Nephron (organoid): ENCODE measurements around the gene NAXD.

ENCODE experiments used
- H3K27ac Mint-ChIP-seq, 3 experiments: 2 replicates each; pipeline ENCODE4 v1.8.0; 2020; ENCODE audit warnings: mixed read lengths in 3 of 3, mild to moderate bottlenecking in 2 of 3, moderate library complexity in 1 of 3
- H3K27me3 Mint-ChIP-seq: 2 replicates; pipeline ENCODE4 v1.8.0; 2021; ENCODE audit warnings: low read depth, mild to moderate bottlenecking, moderate library complexity, mixed read lengths
- H3K36me3 Mint-ChIP-seq: 2 replicates; pipeline ENCODE4 v1.8.0; 2020; ENCODE audit warnings: low read depth, mixed read lengths
- H3K4me1 Mint-ChIP-seq: 2 replicates; pipeline ENCODE4 v1.8.0; 2020; ENCODE audit warnings: mixed read lengths
- H3K4me3 Mint-ChIP-seq, 3 experiments: 2 replicates each; pipeline ENCODE4 v1.8.0; 2020; ENCODE audit warnings: mild to moderate bottlenecking in 3 of 3, mixed read lengths in 3 of 3, moderate library complexity in 2 of 3
- H3K9me3 Mint-ChIP-seq: 2 replicates; pipeline ENCODE4 v1.8.0; 2020; ENCODE audit warnings: mixed read lengths
- TF ChIP-seq, protein P1 (sequence below), 3 experiments: fragments of 200-600 bp; sonication (generic); IDR thresholded peaks; one replicate each; pipeline ENCODE4 v1.5.0; 2021; ENCODE audit warnings: antibody characterized with exemption in 3 of 3; ENCODE audit not compliant: unreplicated experiment in 3 of 3

Gene NAXD

DNA sequence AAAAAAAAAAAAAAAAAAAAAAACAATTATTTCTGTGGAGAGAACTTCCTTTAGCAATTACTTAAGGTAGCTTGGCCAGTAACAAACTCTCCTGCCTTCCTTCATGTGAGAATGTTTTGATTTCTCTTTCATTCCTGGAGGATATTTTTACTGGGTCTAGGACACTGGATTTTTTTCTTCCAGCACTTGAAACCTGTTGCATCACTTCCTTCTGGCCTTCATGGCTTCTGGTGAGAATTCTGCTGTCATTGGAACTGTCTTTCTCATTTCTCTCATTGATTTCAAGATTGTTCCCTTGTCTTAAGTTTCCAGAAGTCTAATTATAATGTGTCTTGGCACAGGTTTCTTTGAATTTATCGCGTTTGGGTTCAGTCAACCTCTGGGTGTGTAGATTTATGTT is 34.5 kb upstream of the NAXD start:
- Mint-ChIP-seq H3K9me3 (no peaks in the 10 kb centered on the region), H3K36me3 (no peaks in the 10 kb centered on the region), H3K27ac (no peak overlapping the region), H3K27me3 (peaks cover 2% of the 10 kb centered on the region), H3K4me3 (no peak overlapping the region), H3K4me1 (no peaks in the 10 kb centered on the region)
- TF ChIP-seq, protein P1, sequence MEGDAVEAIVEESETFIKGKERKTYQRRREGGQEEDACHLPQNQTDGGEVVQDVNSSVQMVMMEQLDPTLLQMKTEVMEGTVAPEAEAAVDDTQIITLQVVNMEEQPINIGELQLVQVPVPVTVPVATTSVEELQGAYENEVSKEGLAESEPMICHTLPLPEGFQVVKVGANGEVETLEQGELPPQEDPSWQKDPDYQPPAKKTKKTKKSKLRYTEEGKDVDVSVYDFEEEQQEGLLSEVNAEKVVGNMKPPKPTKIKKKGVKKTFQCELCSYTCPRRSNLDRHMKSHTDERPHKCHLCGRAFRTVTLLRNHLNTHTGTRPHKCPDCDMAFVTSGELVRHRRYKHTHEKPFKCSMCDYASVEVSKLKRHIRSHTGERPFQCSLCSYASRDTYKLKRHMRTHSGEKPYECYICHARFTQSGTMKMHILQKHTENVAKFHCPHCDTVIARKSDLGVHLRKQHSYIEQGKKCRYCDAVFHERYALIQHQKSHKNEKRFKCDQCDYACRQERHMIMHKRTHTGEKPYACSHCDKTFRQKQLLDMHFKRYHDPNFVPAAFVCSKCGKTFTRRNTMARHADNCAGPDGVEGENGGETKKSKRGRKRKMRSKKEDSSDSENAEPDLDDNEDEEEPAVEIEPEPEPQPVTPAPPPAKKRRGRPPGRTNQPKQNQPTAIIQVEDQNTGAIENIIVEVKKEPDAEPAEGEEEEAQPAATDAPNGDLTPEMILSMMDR (IDR thresholded peaks at IDR 0.05; ENCODE audit: unreplicated experiment in 3 of 3) = no peak

DNA sequence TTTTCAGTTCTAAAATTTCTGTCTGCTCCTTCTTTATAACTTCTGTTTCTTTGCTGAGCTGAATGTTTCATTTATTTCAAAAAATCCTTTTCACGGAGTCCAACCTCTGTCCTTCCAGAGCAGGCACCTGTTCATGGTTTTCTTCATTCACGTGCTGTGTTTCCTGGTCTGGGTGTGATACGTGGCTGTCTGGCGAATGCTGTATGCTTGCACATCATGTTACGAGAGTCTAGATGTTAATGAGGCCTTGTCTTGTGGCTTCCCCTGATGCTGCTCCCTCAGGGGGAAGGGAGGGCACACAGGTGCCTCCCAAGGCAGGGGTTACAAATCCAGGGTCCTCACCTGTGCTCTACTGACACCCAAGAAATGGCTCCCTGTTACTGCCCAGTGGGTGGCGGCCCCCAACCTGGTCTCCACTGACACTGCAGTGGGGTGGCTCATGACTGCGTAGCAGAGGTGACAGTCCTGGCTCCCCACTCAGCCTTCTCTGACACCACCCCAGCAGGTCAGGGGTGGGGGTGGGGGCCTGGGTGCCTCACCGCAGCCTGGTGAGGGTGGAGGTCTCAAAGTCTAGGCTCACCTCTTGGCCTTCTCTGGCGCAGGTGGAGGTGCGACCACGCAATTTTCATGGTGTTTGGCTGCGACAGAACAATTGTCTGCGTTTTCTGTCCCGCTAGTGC is 33.7 kb upstream of the NAXD start:
- no peak overlapping the region for H3K4me3 Mint-ChIP-seq
- no peaks in the 10 kb centered on the region for H3K36me3 Mint-ChIP-seq
- no peaks in the 10 kb centered on the region for H3K9me3 Mint-ChIP-seq
- H3K27ac Mint-ChIP-seq = no peak overlapping the region
- H3K27me3 Mint-ChIP-seq = no peaks in the 10 kb centered on the region
- no peaks in the 10 kb centered on the region for H3K4me1 Mint-ChIP-seq
- TF ChIP-seq, protein P1 (IDR thresholded peaks at IDR 0.05; ENCODE audit: unreplicated experiment in 3 of 3) = no peak

DNA sequence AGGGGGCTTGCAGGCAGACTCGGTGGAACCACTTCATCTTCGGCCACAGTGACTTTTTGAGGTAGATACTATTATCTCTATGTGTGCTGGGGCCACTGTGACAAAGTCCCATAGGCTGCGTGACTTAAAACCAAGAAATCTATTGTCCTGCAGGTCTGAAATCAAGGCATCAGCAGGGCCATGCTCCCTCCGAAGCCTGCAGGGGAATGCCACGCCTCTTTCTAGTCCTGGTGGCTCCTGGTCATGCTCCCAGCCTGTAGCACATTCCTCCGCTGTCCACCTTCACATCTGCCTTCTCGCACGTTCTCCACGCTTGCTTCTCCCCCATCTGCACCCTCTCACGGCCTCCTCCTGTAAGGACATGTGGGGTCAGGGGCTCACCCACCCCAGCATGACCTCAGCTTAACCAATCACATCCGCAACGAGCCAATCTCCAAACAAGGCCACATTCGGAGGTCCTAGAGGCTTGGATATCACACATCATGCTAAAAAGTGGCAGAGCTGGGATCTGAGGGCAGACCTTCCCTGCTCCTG is 32.9 kb upstream of the NAXD start:
- no peaks in the 10 kb centered on the region for H3K36me3 Mint-ChIP-seq
- TF ChIP-seq, protein P1 (IDR thresholded peaks at IDR 0.05; ENCODE audit: unreplicated experiment in 3 of 3) = no peak
- H3K27ac Mint-ChIP-seq = no peak overlapping the region
- no peaks in the 10 kb centered on the region for H3K9me3 Mint-ChIP-seq
- H3K27me3 Mint-ChIP-seq = no peaks in the 10 kb centered on the region
- no peaks in the 10 kb centered on the region for H3K4me1 Mint-ChIP-seq
- no peak overlapping the region for H3K4me3 Mint-ChIP-seq

DNA sequence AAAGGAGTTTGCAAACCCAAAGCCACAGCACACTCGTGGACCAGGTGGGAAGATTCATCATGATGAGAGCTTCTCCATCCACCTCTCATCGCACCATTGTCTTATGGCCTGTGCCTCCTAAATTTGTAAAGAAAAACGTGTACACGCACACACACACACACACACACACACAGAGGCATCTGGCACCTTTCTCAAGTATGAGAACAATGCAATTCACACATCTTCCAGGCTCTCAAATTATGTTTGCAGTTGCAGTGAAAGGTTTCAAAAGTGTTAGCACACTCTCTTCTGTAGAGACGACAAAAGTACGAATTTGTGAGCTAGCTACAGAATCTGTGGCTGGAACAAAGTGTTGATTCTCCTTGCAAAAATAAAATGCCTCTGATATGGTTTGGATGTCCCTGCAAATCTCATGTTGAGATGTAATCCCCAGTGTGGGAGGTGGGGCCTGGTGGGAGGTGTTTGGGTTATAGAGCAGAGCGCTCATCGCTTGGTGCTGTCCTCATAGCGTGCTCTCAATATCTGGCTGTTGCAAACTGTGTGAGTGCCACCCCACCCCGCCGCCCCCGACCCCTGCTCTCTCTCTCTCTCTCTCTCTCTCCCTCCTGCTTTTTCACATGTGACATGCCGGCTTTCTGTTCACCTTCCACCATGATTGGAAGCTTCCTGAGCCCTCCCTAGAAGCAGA is 32.0 kb upstream of the NAXD start:
- H3K9me3 Mint-ChIP-seq = no peaks in the 10 kb centered on the region
- no peak overlapping the region for H3K4me3 Mint-ChIP-seq
- no peaks in the 10 kb centered on the region for H3K36me3 Mint-ChIP-seq
- no peak overlapping the region for H3K27ac Mint-ChIP-seq
- no peaks in the 10 kb centered on the region for H3K27me3 Mint-ChIP-seq
- TF ChIP-seq, protein P1 (IDR thresholded peaks at IDR 0.05; ENCODE audit: unreplicated experiment in 3 of 3) = no peak
- no peaks in the 10 kb centered on the region for H3K4me1 Mint-ChIP-seq

DNA sequence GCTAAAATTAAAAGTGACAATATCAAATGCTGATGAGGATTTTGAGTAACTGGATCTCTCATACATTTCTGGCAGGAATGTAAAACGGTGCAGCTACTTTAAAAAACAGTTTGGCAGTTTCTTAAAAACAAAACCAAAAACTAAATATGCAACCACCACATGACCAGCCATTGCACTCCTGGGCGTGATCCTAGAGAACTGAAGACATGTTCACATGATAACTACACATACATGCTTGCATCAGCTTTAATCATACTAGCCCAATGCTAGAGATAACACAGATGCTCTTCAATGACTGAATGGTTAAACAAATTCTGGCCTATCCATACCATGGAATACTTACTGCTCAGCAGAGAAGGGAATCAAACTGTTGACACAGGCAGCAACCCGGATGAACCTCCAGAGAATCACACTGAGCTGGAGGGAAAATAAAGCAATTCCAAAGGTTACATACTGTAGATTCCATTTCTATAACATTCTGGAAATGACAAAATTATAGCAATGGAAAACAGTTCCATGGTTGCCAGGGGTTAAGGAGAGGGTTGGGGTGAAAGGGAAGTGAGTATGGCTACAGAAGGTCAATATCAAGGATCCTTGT is 25.5 kb upstream of the NAXD start:
- Mint-ChIP-seq H3K27ac (no peak overlapping the region), H3K36me3 (no peaks in the 10 kb centered on the region), H3K9me3 (no peaks in the 10 kb centered on the region), H3K27me3 (peaks cover 6% of the 10 kb centered on the region), H3K4me1 (no peaks in the 10 kb centered on the region), H3K4me3 (no peak overlapping the region)
- TF ChIP-seq, protein P1 (IDR thresholded peaks at IDR 0.05; ENCODE audit: unreplicated experiment in 3 of 3) = no peak
